Fibroblast of the conjunctiva (primary cell): ENCODE data around the gene PLXNB2.

Experiments
- DNase-seq: peaks from one replicate; pipeline ENCODE4 v3.0.0-alpha.2; 2010; ENCODE audit warnings: low read depth

Gene PLXNB2

DNA sequence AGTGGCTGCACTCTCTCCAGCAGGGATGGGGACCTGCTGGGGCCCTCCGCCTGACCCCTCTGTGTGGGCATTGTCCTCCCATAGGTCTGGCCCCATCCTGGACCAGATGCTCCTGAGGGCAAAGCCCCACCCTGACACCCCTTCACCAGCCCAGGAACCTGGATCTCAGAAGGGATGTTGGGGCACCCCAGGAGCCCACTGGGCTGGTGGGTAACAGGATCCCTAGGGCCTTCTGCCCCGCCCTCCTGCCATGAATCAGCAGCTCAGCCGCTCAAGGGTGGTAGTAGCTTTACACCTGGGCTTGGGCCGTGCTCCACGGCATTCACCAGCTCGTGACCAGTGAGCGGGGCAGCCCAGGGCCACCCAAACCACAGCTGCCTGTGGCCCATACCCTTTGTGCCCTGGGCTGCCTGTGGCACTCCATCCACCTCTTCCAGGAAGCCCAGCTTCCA, 45.0 kb downstream of the PLXNB2 start:
- no peak for DNase-seq

GRCh38 chr22:50261615-50262459, 45.6 kb downstream of the PLXNB2 start, which contains the start of gene MAPK12:
TSS of gene MAPK12 (minus strand) at chr22:50261683. CDS start at chr22:50261509, 174 bp downstream.
- no peak for DNase-seq

GRCh38 chr22:50260801-50261614, 46.4 kb downstream of the PLXNB2 start:
- DNase-seq = no peak

DNA sequence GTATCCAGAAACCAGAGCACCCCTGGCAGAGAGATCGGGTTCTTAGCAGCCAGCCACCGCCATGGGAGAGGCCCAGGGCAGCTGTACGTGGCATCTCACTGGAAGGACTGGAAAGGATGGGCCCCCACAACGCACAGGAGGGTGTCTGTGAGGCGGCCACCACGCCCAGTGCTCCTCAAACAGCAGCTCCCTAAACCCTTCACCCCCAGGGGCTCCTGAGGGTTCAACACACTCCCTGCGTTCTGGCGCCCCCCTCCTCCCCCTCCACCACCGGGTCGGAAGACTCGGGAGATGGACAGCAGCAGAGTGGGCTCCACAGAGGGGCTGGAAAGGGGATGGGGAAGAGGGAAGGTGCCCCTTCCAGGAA, 47.0 kb downstream of the PLXNB2 start:
- no peak for DNase-seq

DNA sequence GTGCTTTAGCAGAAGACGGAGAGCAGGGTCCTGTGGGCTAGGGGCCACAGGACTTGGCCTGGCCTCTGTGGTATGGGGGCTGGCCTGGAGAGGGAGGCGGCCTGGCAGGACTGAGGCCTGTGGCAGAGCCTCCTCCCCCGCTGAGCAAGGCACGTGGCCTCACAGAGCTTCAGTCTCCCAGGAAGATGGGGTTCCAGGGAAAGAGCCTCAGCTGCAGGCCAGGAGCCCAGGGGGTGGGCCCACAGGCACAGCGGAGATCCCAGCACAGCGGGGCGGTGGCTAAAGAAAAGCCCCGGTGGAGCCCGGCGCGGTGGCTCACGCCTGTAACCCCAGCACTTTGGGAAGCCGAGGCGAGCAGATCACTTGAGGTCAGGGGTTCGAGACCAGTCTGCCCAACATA, 48.1 kb downstream of the PLXNB2 start:
- no peak for DNase-seq

GRCh38 chr22:50258361-50259292, 48.8 kb downstream of the PLXNB2 start:
- DNase-seq = no peak

- no peak for DNase-seq
Measured at GRCh38 chr22:50257451-50258360, 49.7 kb downstream of the PLXNB2 start.

DNA sequence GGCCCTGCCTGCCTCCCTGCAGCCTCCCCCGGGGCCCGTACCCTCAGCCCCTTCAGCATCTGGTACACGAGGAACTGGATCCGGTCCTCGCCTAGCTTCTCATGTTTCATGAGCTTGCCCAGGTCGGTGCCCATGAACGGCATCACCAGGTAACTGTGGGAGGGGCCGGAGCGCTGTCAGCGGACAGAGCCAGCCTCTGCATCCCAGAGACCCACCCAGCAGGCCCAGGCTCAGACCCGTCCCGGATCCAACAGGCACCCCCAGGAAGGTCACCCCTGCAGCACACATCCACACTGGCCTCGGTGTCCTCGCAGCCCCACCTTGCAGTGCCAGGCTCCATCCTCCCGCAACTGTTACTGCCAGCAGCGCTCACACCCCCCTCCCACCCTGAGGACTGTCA, 50.4 kb downstream of the PLXNB2 start:
- DNase-seq = no peak

DNA sequence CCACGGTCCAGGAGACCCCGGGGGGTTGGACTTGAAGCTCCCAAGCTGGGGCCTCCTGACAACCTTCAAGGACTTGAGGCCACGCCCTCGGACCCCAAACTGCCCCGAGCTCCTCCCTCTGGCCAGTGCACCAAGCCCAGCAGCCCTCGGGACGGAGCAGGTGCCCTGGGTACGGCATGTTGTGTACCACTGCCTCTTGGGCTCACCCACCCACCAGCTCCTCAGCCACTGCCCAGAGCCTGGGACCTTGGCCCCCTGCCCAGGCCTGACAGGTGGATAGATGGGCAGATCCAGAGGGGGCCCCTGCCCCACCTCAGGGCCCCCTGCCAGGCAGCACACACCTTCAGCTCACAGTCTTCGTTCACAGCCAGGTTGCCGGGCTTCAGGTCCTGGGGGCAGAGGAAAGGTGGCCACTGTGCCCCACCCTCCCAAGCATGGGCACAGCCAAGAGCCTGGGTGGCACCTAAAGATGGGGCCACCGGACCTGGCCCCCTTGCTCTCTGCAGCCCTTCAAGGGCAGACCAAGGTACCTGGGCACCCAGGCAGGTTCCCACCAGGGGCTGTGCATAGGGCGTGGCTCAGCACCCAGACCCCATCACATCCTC, 51.1 kb downstream of the PLXNB2 start:
- no peak for DNase-seq

- no peak for DNase-seq
Measured at GRCh38 chr22:50255607-50256006, 51.8 kb downstream of the PLXNB2 start.

- no peak for DNase-seq
Measured at GRCh38 chr22:50255099-50255498, 52.3 kb downstream of the PLXNB2 start.

- DNase-seq = no peak
Measured at GRCh38 chr22:50253941-50254340, 53.5 kb downstream of the PLXNB2 start.

DNA sequence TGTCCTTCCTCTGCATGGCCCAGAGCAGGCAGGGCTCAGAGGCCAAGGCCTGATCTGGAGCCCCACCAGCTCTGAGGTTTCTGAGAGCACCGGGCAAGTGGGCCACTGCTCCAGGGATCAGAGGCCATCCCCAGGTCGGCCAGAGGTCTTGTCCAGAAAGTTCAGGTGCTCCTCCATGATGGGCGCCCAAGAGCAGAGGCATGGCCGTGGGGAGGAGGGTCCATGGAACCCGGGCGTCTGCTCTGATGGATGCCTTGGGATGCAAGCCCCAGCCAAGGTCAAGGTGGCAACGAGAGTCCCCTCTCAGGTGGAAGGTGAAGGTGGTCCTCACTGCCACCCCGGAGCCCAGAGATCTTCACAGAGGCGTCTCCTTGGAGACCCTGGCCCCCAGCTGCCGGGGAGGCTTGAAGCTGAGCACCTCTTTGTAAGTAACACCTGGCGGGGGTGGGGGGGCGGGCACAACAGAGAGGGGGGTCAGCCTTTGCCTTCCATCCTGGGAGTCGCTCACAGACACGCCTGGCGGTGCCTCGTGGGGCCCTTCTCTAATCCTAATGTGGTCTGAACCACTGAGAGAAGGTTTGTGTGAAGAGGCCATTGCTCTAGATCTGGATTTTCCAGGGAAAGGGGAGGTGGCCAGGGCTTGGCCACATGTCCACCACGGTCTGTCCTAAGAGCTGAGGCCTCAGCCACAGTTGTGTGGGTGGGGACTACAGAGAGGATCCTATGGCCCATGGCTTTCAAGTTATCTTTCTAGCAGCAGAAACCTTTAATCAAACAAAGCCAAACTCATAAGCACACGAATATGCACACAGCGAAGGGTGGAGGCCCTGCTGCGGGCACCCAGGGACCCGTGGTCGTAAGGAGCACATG, 54.2 kb downstream of the PLXNB2 start:
- no peak for DNase-seq

DNA sequence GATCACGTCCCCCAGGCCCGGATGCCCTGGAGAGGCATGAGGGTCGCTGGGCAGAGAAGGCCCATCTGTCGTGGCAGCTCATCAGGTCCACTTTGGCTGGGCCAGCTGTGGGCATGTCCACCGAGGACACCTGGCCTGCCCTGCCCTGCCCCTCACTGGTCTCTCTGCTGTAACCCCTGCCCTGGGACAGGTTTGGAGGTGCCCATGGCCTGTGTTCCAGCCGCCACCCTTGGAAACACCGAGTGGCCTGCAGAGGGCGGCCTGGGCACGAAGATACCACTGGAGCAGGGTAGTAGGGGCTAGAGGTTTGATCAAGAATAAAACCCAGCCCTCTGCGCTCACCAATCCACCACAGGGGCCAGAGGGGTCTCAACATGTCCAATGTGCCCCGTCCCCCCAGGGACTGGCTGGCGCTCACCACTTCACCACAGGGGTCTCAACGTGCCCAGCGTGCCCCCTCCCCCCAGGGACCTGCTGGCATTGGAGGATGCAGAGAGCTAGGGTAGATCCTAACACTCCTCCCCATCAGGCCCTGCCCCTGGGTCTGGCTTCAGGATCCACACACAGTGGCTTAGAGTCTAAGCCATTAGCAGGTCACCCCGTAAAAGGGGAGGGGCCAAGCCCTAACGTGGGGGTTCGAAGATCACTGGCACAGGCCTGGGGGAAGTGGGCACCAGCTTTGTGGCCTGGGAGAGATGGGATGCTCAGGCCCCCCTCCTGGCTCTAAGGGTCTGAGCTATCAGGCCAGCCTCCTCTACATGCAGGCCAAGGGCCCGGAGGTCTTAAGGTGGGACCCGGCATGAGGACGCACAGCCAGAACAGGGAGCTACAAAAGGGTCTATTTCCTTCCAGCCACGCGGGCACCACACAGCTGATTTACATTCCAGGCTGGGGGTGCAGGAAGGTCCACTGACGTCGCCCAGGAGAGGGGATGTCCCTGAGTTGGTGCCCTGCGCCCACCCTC, 55.1 kb downstream of the PLXNB2 start:
- DNase-seq = no peak

- DNase-seq = no peak
Measured at GRCh38 chr22:50251477-50252081, 55.9 kb downstream of the PLXNB2 start.

DNA sequence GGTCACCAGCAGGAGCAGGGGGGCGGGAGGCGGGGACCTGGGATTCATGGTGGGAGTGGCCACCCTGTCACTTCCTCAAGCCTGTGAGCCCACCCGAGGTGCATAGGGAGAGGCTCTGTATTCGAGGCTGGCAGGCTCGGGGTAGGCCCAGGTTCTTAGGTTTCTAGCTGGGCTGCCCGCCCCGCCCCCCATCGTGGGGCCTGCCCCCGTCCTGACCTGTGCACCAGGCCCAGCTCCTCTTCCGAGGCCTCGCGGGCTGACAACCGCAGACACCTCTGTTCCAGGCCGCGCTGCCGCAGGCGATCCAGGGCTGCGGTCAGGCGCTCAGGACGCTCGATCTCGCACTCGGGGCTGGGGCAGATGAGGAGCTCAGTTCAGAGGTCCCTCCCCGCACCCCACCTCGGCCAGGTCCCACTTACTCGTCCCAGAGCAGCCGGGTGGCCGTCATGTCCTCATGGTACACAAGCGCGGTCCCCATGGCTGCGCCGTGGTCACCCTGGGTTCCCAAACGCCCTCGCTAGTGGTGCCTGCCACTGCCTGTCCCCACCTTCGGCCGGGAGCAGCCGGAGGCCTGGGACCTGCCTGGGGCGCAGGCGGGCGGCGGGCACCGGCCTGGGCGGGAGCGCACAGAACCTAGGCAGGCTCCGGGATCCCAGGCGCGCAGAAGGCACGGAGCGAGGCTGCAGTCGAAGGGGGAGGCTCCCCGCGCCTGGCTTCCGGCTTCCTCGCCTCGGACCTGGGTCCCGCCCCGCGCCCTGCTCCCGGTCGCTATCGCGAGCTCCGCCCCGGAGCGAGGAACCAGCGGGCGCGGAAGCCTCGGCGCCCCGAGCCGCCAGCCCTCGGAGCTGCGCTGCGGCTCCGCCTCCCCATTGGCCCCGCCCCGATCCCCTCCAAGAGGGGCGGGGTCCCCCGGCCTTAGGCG, 56.6 kb downstream of the PLXNB2 start, which contains the start of gene HDAC10:
Gene HDAC10 (minus strand): TSS at position 711 of the 922 bp plus-strand sequence. CDS start 233 bp downstream, at position 478.
- peak; percentile 51 for DNase-seq

DNA sequence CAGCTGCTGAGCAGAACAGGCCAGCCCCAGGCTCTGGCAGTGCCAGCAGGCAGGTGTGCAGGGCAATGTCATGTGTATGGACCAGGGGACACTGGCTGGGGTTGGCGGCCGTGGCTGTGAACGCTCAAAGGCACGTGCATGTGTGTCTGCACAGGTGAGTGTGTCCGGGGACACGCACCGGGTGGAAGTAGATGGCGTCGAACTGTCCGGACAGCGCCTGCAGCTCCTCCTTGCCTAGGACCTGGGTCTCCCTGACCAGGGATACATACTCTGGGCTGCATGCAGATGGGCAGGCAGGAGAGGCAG, 57.2 kb downstream of the PLXNB2 start:
- DNase-seq = no peak
